Neural progenitor cell (in vitro differentiated cells): ENCODE data around the gene PAQR9. TPM values are rescaled to one million over a fixed set of nuclear protein-coding genes. Genes with fewer than 3 reads are reported as not detected.

Experiments used
- DNase-seq: peaks from one replicate; pipeline ENCODE4 v3.0.0-alpha.2; 2016; ENCODE audit warnings: low spot score
- H2AFZ ChIP-seq: fragments of 200-600 bp; sonication (generic); replicated peaks from 2 replicates; pipeline ENCODE4 v1.6.1; 2016; ENCODE audit warnings: antibody characterized with exemption
- H3F3A ChIP-seq: fragments of 200-600 bp; sonication (generic); 2 replicates; pipeline ENCODE4 v1.6.1; 2016; ENCODE audit warnings: antibody characterized with exemption, low read depth
- H3K27ac ChIP-seq: fragments of 200-600 bp; sonication (generic); 2 replicates; pipeline ENCODE4 v1.5.1; 2016; ENCODE audit warnings: mild to moderate bottlenecking
- H3K27me3 ChIP-seq: fragments of 200-600 bp; sonication (generic); 2 replicates; pipeline ENCODE4 v1.6.1; 2016; ENCODE audit warnings: mild to moderate bottlenecking, moderate library complexity
- H3K36me3 ChIP-seq: fragments of 200-600 bp; sonication (generic); 2 replicates; pipeline ENCODE4 v1.5.1; 2016
- H3K4me1 ChIP-seq: fragments of 200-600 bp; sonication (generic); 2 replicates; pipeline ENCODE4 v1.6.1; 2016; ENCODE audit warnings: mixed run types
- H3K4me2 ChIP-seq: fragments of 200-600 bp; sonication (generic); 2 replicates; pipeline ENCODE4 v1.6.1; 2016
- H3K4me3 ChIP-seq: fragments of 200-600 bp; sonication (generic); 2 replicates; pipeline ENCODE4 v1.5.1; 2016
- H3K79me2 ChIP-seq: fragments of 200-600 bp; sonication (generic); 2 replicates; pipeline ENCODE4 v1.6.1; 2016; ENCODE audit warnings: low read depth
- H3K9ac ChIP-seq: fragments of 200-600 bp; sonication (generic); 2 replicates; pipeline ENCODE4 v1.6.1; 2016
- H3K9me3 ChIP-seq: fragments of 200-600 bp; sonication (generic); 2 replicates; pipeline ENCODE4 v1.5.1; 2016; ENCODE audit warnings: low read depth
- H4K20me1 ChIP-seq: fragments of 200-600 bp; sonication (generic); 2 replicates; pipeline ENCODE4 v1.6.1; 2016; ENCODE audit warnings: low read depth
- H3K27ac Mint-ChIP-seq: 3 replicates; pipeline ENCODE4 v1.8.0; 2021; ENCODE audit warnings: mixed read lengths
- H3K27me3 Mint-ChIP-seq: 2 replicates; pipeline ENCODE4 v1.8.0; 2022; ENCODE audit warnings: low read depth, mild to moderate bottlenecking, inconsistent platforms, moderate library complexity, mixed read lengths; ENCODE audit not compliant: insufficient read depth
- H3K36me3 Mint-ChIP-seq: 3 replicates; pipeline ENCODE4 v1.8.0; 2021; ENCODE audit warnings: mixed read lengths
- H3K4me1 Mint-ChIP-seq: 3 replicates; pipeline ENCODE4 v1.8.0; 2021; ENCODE audit warnings: mixed read lengths
- H3K4me3 Mint-ChIP-seq: 3 replicates; pipeline ENCODE4 v1.8.0; 2021; ENCODE audit warnings: mild to moderate bottlenecking, moderate library complexity, mixed read lengths
- H3K9me3 Mint-ChIP-seq: 3 replicates; pipeline ENCODE4 v1.8.0; 2020; ENCODE audit warnings: mixed read lengths
- EZH2 ChIP-seq: fragments of 200-600 bp; sonication (generic); IDR thresholded peaks from 2 replicates; pipeline ENCODE4 v1.6.1; 2017; ENCODE audit warnings: antibody characterized with exemption, mild to moderate bottlenecking, moderate library complexity
- EZH2phosphoT487 ChIP-seq: fragments of 200-600 bp; sonication (generic); IDR thresholded peaks from 2 replicates; pipeline ENCODE4 v1.6.1; 2017; ENCODE audit warnings: antibody characterized with exemption
- total RNA-seq: library from RNA; depleted of rRNA; stranded (reverse); fragments of >200 nt; gene quantifications from 2 replicates; pipeline ENCODE4 v1.2.3, GENCODE V29; 2015; ENCODE audit warnings: low replicate concordance
- TF ChIP-seq, protein P1 (sequence below): fragments of 200-600 bp; sonication (generic); IDR thresholded peaks from 2 replicates; pipeline ENCODE4 v1.5.1; 2017; ENCODE audit warnings: antibody characterized with exemption, mild to moderate bottlenecking

Gene PAQR9
- total RNA-seq, 1 donor from 2014 or later = 2.2 TPM

DNA sequence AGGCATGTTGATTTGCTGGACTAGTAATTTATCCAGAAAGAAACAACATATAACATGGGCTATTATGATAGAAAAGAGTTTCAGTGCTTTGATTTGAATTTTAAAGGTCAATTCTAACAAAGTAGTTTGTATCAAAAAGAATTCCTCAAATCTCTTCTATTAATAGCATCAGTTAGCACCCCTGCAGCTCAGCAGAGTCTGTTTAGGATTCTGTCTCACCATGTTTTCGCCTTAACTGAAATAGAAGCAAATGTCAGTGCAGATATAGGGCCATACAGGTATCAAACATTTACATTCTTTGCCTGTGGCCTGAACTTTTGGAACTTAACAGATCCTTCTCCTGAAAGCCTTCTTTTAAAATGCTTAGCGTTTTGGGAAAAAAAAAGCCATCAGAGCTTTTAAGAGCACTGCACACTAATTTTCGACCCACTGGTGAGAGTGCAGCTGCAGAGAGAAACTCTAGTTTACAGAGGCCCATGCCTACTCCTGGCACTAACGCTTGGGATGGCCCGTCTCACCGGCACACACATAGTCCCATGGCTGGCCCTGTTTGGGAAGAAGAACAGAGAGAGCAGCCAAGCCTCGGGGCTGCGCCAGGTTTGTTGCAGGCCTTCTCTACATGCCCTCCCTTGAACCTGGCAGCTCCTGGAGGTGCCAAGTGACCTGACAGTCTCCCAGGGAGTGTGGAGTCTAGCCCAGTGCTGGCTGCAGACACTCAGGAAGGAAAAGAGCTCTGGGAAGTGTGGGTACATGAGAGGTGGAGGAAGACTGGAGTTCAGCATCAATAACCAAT is 9.9 kb upstream of the PAQR9 start:
- Histone ChIP-seq H3K4me3 (no peak overlapping the region), H3K27me3 (no peaks in the 10 kb centered on the region), H3K27ac (no peak overlapping the region), H3K36me3 (no peaks in the 10 kb centered on the region), H2AFZ (no peak overlapping the region), H3F3A (no peaks in the 10 kb centered on the region), H3K9me3 (no peaks in the 10 kb centered on the region), H4K20me1 (no peaks in the 10 kb centered on the region), H3K79me2 (no peaks in the 10 kb centered on the region), H3K4me1 (no peaks in the 10 kb centered on the region), H3K4me2 (no peak overlapping the region), H3K9ac (no peak overlapping the region)
- Mint-ChIP-seq H3K4me3 (no peak overlapping the region), H3K27ac (no peak overlapping the region), H3K4me1 (peaks cover 5% of the 10 kb centered on the region), H3K27me3 (no peaks in the 10 kb centered on the region), H3K36me3 (no peaks in the 10 kb centered on the region), H3K9me3 (no peaks in the 10 kb centered on the region)
- TF ChIP-seq EZH2phosphoT487 (no peak), EZH2 (no peak)
- TF ChIP-seq, protein P1, sequence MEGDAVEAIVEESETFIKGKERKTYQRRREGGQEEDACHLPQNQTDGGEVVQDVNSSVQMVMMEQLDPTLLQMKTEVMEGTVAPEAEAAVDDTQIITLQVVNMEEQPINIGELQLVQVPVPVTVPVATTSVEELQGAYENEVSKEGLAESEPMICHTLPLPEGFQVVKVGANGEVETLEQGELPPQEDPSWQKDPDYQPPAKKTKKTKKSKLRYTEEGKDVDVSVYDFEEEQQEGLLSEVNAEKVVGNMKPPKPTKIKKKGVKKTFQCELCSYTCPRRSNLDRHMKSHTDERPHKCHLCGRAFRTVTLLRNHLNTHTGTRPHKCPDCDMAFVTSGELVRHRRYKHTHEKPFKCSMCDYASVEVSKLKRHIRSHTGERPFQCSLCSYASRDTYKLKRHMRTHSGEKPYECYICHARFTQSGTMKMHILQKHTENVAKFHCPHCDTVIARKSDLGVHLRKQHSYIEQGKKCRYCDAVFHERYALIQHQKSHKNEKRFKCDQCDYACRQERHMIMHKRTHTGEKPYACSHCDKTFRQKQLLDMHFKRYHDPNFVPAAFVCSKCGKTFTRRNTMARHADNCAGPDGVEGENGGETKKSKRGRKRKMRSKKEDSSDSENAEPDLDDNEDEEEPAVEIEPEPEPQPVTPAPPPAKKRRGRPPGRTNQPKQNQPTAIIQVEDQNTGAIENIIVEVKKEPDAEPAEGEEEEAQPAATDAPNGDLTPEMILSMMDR = no peak
- no peak for DNase-seq

DNA sequence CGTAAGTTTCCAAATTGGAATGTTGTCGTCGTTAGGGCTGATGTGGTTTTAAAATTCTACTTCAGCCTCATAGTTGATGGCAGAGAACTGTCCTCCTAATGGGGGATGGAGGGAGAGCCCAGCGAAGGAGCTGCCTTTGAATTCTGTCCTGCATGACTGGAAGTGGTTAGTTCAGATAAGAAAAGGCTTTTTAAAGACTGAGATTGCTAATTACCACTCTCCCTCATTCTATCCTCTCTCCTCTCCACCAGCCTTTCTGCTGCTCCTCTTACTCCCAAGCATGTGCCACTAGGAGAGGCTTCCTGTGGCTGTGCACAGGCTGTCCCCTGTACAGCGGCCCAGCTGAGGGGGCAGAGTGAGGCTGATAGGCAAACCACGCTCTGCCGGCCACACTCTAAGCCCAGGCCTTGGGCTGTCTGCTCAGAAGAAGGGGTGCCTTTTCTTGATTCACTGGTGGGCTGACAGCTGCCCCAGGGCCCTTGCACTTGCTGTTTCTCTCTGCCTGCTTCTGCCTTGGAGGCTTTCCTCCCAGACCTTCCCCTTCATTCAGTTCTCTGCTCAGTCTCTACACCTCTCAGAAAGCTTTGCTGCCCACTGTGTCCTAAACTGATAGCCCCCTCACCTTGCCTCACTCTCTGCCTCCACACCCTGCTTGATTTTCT is 8.7 kb upstream of the PAQR9 start:
- H3K79me2 ChIP-seq = no peaks in the 10 kb centered on the region
- H3K27ac Mint-ChIP-seq = peak overlapping the region; percentile 28
- H3K4me3 ChIP-seq = no peak overlapping the region
- no peaks in the 10 kb centered on the region for H4K20me1 ChIP-seq
- no peaks in the 10 kb centered on the region for H3K36me3 ChIP-seq
- no peak for DNase-seq
- no peak overlapping the region for H3K9ac ChIP-seq
- no peak overlapping the region for H2AFZ ChIP-seq
- no peaks in the 10 kb centered on the region for H3K9me3 Mint-ChIP-seq
- H3K27ac ChIP-seq = no peak overlapping the region
- H3K27me3 Mint-ChIP-seq = no peaks in the 10 kb centered on the region
- H3K4me2 ChIP-seq = no peak overlapping the region
- no peaks in the 10 kb centered on the region for H3K9me3 ChIP-seq
- no peaks in the 10 kb centered on the region for H3F3A ChIP-seq
- H3K4me1 ChIP-seq = no peaks in the 10 kb centered on the region
- H3K36me3 Mint-ChIP-seq = no peaks in the 10 kb centered on the region
- H3K27me3 ChIP-seq = no peaks in the 10 kb centered on the region
- peaks cover 5% of the 10 kb centered on the region for H3K4me1 Mint-ChIP-seq
- TF ChIP-seq EZH2 (no peak), EZH2phosphoT487 (no peak)
- TF ChIP-seq, protein P1 = no peak
- H3K4me3 Mint-ChIP-seq = no peak overlapping the region

DNA sequence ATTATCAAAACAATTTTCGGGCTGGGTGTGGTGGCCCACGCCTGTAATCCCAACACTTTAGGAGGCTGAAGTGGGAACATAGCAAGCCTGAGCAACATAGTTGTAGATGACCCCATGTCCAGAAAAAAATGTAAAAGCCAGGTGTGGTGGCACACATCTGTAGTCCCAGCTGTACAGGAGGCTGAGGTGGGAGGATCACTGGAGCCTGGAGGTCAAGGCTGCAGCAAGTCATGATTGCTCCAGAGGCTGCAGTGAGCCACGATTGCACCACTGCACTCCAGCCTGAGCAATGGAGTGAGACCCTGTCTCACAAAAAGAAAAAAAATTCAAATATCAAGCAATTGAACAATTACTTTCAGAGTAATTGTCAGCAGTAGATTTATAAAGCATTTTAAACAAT is 8.0 kb upstream of the PAQR9 start:
- H3K4me3 ChIP-seq = no peak overlapping the region
- H3K9ac ChIP-seq = no peak overlapping the region
- H3K36me3 ChIP-seq = no peaks in the 10 kb centered on the region
- no peaks in the 10 kb centered on the region for H3K4me1 ChIP-seq
- TF ChIP-seq EZH2 (no peak), EZH2phosphoT487 (no peak)
- TF ChIP-seq, protein P1 = no peak
- H3K27me3 Mint-ChIP-seq = no peaks in the 10 kb centered on the region
- no peaks in the 10 kb centered on the region for H3K36me3 Mint-ChIP-seq
- no peaks in the 10 kb centered on the region for H3K79me2 ChIP-seq
- H2AFZ ChIP-seq = no peak overlapping the region
- no peak for DNase-seq
- no peak overlapping the region for H3K4me2 ChIP-seq
- no peak overlapping the region for H3K27ac Mint-ChIP-seq
- H3K4me1 Mint-ChIP-seq = peaks cover under 1% of the 10 kb centered on the region
- H4K20me1 ChIP-seq = no peaks in the 10 kb centered on the region
- no peak overlapping the region for H3K27ac ChIP-seq
- H3F3A ChIP-seq = no peaks in the 10 kb centered on the region
- no peaks in the 10 kb centered on the region for H3K9me3 Mint-ChIP-seq
- H3K9me3 ChIP-seq = no peaks in the 10 kb centered on the region
- H3K27me3 ChIP-seq = peaks cover 4% of the 10 kb centered on the region
- no peak overlapping the region for H3K4me3 Mint-ChIP-seq
